GM19238 (cell line): ENCODE measurements around the gene LAMC2.

ENCODE experiments used
- DNase-seq: peaks from one replicate; pipeline ENCODE4 v3.0.0; 2011; ENCODE audit warnings: low spot score; ENCODE audit not compliant: insufficient read length

The LAMC2 gene

DNA sequence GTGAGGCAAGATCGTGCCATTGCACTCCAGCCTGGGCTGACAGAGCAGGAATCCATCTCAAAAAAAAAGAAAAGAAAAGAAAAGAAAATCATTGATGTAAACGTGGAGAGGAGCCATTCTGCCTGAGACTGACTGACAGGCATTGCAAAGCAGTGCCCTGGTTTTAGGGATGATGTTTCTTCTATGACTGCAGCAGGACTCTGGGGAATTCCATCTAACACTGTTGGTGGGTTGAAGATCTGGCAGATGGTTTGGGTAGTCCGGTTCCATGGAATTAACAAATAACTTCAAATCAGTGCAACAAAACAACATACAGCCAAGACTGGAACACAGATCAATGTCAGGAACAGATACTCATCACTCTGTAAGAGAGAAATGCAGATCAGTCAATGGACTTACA is 17.8 kb upstream of the LAMC2 start:
- DNase-seq = no peak

- DNase-seq = no peak
These were observed 12.2 kb upstream of the LAMC2 start for GRCh38 chr1:183173828-183174227.

- no peak for DNase-seq
These were observed 10.4 kb upstream of the LAMC2 start for GRCh38 chr1:183175631-183176030.

GRCh38 chr1:183178545-183178944 is 7.5 kb upstream of the LAMC2 start:
- DNase-seq = no peak

- no peak for DNase-seq
These were observed 7.0 kb upstream of the LAMC2 start for GRCh38 chr1:183179033-183179432.

- peak; percentile 27 for DNase-seq
These were observed 5.8 kb upstream of the LAMC2 start for GRCh38 chr1:183180218-183180617.

DNA sequence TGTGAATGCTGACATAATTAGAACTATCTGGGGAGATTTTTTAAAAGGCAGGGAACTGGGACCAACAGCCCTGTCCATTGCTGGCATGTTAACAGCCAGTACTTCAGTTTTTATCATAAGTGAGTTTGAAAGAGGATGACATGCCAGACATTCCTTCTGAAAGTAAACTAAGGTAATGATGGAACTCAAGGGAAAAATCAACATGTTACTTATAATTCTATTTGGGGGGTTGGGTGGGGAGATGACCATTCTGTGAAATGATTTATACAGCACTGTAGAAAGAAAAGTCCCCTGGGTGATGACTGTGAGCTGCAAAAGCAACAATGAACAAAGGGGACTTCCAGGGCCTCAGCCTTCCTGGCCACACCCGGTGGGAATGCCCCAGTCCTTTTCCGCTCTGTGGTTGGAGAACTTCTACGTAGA is 5.4 kb upstream of the LAMC2 start:
- DNase-seq = peak; percentile 35

GRCh38 chr1:183186841-183187240 is 777 bp downstream of the LAMC2 start:
- DNase-seq = no peak

DNA sequence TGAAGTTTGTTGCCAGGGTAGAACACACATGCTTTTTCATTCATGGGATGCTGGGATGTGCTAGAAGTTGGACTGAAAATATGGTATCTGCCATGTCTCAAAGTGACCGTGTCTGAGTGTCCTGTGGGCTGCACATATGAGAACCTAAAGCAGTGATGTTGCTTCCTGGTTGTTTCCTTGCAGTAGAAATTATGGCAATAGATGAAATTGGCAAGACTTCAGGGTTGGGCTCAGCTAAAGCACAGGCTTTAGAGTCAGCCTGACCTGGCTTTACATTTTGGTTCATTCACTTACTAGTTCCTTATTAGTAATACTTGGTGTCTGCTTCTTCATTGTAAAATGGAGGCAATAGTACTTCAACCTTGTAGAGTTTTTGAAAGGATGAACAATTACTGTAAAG is 2.2 kb downstream of the LAMC2 start:
- DNase-seq = no peak

- no peak for DNase-seq
These were observed 5.8 kb downstream of the LAMC2 start for GRCh38 chr1:183191833-183192232.

DNA sequence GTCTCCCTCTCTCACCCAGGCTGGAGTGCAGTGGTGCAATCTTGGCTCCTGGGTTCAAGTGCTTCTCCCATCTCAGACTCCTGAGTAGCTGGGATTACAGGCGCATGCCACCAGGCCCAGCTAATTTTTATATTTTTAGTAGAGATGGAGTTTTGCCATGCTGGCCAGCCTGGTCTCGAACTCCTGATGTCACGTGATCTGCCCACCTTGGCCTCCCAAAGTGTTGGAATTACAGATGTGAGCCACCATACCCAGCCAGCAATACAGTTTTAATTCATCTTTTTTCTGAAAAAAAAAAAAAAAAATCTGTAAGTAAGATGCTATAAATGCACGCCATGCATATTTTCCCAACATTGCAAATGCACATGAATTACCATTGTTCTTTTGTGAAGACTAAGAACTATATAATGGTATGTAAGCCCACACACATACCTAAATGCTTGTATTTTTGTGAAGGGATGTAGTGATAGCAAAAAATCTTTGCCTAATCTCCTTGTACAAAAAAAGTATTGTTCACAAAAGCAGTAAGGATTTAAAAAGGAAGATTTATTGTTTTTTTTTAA is 8.0 kb downstream of the LAMC2 start:
- no peak for DNase-seq

DNA sequence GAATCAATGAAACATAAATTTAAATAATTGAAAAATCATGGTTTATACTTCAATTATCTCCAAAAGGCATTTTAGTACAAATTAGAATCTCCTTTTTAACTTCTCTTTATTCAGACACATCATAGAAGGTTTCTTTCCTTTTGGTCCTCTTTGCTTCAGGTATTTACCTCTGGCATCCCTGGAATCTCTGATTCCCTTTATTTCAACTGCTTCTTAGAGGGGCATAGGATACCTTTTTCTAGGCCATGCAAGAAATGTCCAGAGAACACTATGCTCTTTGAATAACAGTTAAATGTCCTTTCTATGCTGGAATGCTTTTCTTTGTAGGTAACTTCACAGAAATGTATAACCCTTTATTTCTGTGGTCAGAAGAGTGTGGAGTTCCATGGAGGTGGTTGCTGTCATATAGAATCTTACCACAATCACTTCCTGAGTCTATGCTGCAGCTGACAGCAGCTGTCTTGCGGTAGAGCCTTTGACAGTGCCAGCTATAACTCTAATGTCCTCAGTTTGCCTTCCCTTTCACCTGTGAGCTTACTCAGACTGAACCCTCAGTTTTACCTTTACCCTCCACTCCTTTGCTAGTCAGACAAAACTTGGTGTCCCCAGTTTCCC is 8.6 kb downstream of the LAMC2 start:
- peak; percentile 60 for DNase-seq

GRCh38 chr1:183195142-183195574 is 9.1 kb downstream of the LAMC2 start:
- no peak for DNase-seq

DNA sequence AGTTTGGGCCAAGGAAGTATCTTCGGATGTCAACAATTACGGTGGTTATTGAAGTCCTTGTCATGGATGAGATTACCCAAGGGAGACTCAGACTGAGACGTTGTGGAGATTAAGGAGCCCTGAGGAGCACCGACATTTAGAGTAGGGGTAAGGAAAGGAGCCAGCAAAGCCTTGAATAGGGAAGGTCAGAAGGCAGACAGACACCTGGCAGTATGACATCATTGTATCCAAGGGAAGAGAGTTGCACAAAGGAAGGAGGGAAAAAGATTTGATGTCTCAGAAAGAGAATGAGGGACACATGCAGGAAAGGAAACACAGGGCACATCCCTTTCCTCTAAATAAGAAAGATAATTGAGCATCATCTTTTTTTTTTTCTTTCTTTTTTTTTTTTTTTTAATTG is 11.7 kb downstream of the LAMC2 start:
- no peak for DNase-seq

GRCh38 chr1:183198463-183198862 is 12.4 kb downstream of the LAMC2 start:
- DNase-seq = no peak

- no peak for DNase-seq
These were observed 13.2 kb downstream of the LAMC2 start for GRCh38 chr1:183199304-183199703.

- DNase-seq = no peak
These were observed 14.4 kb downstream of the LAMC2 start for GRCh38 chr1:183200451-183200850.

GRCh38 chr1:183203094-183203493 is 17.0 kb downstream of the LAMC2 start:
- no peak for DNase-seq

DNA sequence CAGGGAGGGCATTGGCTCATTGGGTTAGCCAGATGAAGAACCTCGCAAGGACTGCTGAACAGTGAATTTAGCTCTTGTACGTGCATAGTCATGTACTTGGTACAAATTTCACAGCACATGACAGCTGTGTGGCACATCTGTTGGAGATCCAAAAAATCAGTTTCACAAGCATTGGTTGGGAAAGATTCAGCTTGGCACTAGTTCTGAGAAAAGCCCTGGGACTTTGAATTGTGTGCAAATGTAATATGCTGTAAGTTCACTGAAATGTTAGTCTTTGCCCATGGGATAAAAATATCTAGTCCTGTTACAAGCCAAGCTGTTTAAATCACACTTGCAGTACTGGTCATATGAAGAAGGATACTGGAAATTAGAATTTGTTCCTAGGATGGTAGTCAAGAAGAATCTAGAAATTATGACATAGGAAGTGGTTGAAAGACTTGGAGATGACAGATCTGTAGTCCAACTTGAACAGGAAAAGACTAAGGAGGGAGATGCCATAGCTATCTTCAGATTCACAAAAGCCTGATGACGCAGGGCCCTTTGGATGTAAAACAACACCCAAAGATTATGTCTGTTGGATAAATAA is 19.2 kb downstream of the LAMC2 start:
- DNase-seq = no peak

GRCh38 chr1:183206538-183207122 is 20.6 kb downstream of the LAMC2 start:
- no peak for DNase-seq

DNA sequence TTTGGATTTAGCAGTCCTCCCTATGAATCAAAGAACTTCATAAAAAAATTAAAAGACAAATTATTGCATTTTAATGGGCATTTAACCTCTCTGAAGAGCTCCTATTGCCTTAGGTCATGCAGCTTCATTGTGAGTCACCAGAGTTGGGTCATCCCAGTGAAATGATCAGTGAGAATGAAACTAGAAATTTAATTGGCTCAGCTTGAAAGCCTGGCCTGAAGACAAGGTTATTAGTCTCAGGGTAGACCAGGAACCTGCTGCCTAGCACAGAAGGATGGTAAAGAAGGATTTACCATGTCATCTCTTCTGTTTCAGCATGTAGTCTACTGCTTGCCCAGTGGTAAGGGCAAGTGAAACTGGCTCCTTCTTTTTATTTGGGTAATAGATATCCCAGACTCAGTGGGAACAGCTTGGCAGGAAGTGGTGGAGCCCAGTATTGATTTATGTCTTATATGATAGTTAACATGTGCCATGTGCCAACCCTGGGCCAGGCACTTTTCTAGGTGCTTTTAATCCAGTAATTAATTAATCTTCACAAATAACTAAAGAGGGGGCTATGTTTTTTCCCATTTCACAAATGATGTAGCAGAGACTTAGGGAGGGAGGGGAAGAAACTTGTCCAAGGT is 23.6 kb downstream of the LAMC2 start:
- no peak for DNase-seq

DNA sequence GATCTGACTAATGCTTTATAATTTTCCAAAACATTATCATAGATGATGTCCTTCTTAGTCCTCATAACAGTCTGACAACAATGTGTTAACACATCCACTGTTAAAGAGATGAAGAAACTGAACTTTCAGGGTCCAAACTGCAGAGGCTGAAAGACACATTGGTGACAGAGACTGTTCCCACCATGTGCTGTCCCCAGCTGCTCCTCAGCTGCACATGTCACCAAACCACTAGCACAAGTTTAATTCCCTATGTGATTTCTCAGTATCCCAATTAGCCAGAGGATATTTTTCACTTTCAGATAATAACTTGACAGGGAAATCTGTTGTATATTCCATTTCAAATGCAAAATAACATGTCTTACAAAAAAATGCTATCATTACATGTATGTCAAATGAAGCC is 24.6 kb downstream of the LAMC2 start:
- no peak for DNase-seq
